Progenitor cell of endocrine pancreas (in vitro differentiated cells): ENCODE measurements around the gene PRCD. TPM values are rescaled to one million over a fixed set of nuclear protein-coding genes. Genes with fewer than 3 reads are reported as not detected.

Experiments used
- DNase-seq: peaks from one replicate; pipeline ENCODE4 v3.0.0; 2021; ENCODE audit warnings: low spot score; ENCODE audit not compliant: unreplicated experiment
- H3K27ac Mint-ChIP-seq: 2 replicates; pipeline ENCODE4 v1.8.0; 2021; ENCODE audit warnings: mild to moderate bottlenecking, moderate library complexity, mixed read lengths
- H3K27me3 Mint-ChIP-seq: 2 replicates; pipeline ENCODE4 v1.8.0; 2021; ENCODE audit warnings: mixed read lengths
- H3K36me3 Mint-ChIP-seq: 2 replicates; pipeline ENCODE4 v1.8.0; 2022; ENCODE audit warnings: mixed read lengths; ENCODE audit not compliant: insufficient read depth
- H3K4me1 Mint-ChIP-seq: 2 replicates; pipeline ENCODE4 v1.8.0; 2021; ENCODE audit warnings: low read depth, mixed read lengths
- H3K4me3 Mint-ChIP-seq: 2 replicates; pipeline ENCODE4 v1.8.0; 2021; ENCODE audit warnings: low read depth, mild to moderate bottlenecking, moderate library complexity, mixed read lengths
- H3K9me3 Mint-ChIP-seq: 2 replicates; pipeline ENCODE4 v1.8.0; 2021; ENCODE audit warnings: low read depth, mixed read lengths
- CTCF ChIP-seq: fragments of 200-600 bp; sonication (generic); IDR thresholded peaks from one replicate; pipeline ENCODE4 v1.5.0; 2021; ENCODE audit warnings: antibody characterized with exemption, mild to moderate bottlenecking; ENCODE audit not compliant: unreplicated experiment
- total RNA-seq: library from RNA; stranded (reverse); gene quantifications from 2 replicates; pipeline ENCODE4 v1.2.1, GENCODE V29; 2021

PRCD gene
- total RNA-seq, 1 donor from 2014 or later, result 0.86 TPM

- no peaks in the 10 kb centered on the region for H3K36me3 Mint-ChIP-seq
- H3K27ac Mint-ChIP-seq, result no peak overlapping the region
- H3K9me3 Mint-ChIP-seq, result no peaks in the 10 kb centered on the region
- H3K27me3 Mint-ChIP-seq, result peaks cover 51% of the 10 kb centered on the region
- TF ChIP-seq CTCF, result no peak
- no peak overlapping the region for H3K4me3 Mint-ChIP-seq
- H3K4me1 Mint-ChIP-seq, result no peaks in the 10 kb centered on the region
- DNase-seq, result no peak
Measured at GRCh38 chr17:76588182-76588581, 48.3 kb downstream of the PRCD start.

- no peak for DNase-seq
- TF ChIP-seq CTCF, result no peak
Measured at GRCh38 chr17:76593384-76593826, 53.6 kb downstream of the PRCD start.

GRCh38 chr17:76593959-76594358, 54.1 kb downstream of the PRCD start:
- H3K36me3 Mint-ChIP-seq, result no peaks in the 10 kb centered on the region
- no peak overlapping the region for H3K4me3 Mint-ChIP-seq
- peaks cover 11% of the 10 kb centered on the region for H3K4me1 Mint-ChIP-seq
- no peak overlapping the region for H3K27ac Mint-ChIP-seq
- DNase-seq, result no peak
- TF ChIP-seq CTCF, result no peak
- peaks cover 15% of the 10 kb centered on the region for H3K27me3 Mint-ChIP-seq
- H3K9me3 Mint-ChIP-seq, result no peaks in the 10 kb centered on the region

More at GRCh38 chr17:76593384-76593826, 53.6 kb downstream of the PRCD start:
- Mint-ChIP-seq H3K4me3 (no peak overlapping the region), H3K27me3 (peaks cover 15% of the 10 kb centered on the region), H3K4me1 (peaks cover 8% of the 10 kb centered on the region), H3K36me3 (no peaks in the 10 kb centered on the region), H3K9me3 (no peaks in the 10 kb centered on the region), H3K27ac (no peak overlapping the region)

GRCh38 chr17:76594690-76595089, 54.8 kb downstream of the PRCD start:
- Mint-ChIP-seq H3K4me3 (no peak overlapping the region), H3K27ac (no peak overlapping the region), H3K36me3 (no peaks in the 10 kb centered on the region), H3K9me3 (no peaks in the 10 kb centered on the region), H3K4me1 (peaks cover 11% of the 10 kb centered on the region), H3K27me3 (peaks cover 11% of the 10 kb centered on the region)
- TF ChIP-seq CTCF, result no peak
- DNase-seq, result no peak

Other genes starting within 250 kb of the PRCD start
- gene QRICH2, start 231.8 kb upstream of the PRCD start, total RNA-seq, result 16.0 and 18.5 TPM in 2 replicates
- 89.6 and 90.3 TPM in 2 replicates for gene PRPSAP1, start 186.1 kb upstream of the PRCD start, total RNA-seq
- 12.8 and 13.9 TPM in 2 replicates for gene SPHK1, start 155.4 kb upstream of the PRCD start, total RNA-seq
- gene UBE2O, start 86.9 kb upstream of the PRCD start, total RNA-seq, result 43.4 and 44.6 TPM in 2 replicates
- 0.40 TPM in 1 of 2 replicates, not detected in the other for gene AANAT, start 72.4 kb upstream of the PRCD start, total RNA-seq
- gene RHBDF2, start 38.6 kb upstream of the PRCD start, total RNA-seq, result 11.8 and 12.1 TPM in 2 replicates
- 0.46 and 1.0 TPM in 2 replicates for gene CYGB, start 2.3 kb upstream of the PRCD start, total RNA-seq
- gene ST6GALNAC2, start 45.8 kb downstream of the PRCD start, total RNA-seq, result 0.62 and 1.2 TPM in 2 replicates
- gene ST6GALNAC1, start 103.7 kb downstream of the PRCD start, total RNA-seq, result 6.6 and 8.4 TPM in 2 replicates
- 93.3 and 94.9 TPM in 2 replicates for gene MXRA7, start 170.9 kb downstream of the PRCD start, total RNA-seq
- 24.1 and 25.6 TPM in 2 replicates for gene JMJD6, start 186.6 kb downstream of the PRCD start, total RNA-seq
- 28.2 TPM in 2 replicates for gene METTL23, start 186.8 kb downstream of the PRCD start, total RNA-seq
- gene SRSF2, start 197.3 kb downstream of the PRCD start, total RNA-seq, result 265 and 276 TPM in 2 replicates
- gene MFSD11, start 198.1 kb downstream of the PRCD start, total RNA-seq, result 35.6 and 38.7 TPM in 2 replicates